Measurements from ENCODE around the gene ATXN1. TPM values are rescaled to one million over a fixed set of nuclear protein-coding genes. Genes with fewer than 3 reads are reported as not detected.

Gene ATXN1
- polyA plus RNA-seq, 1 of the 3 experiments (the other 2 are of a cell fraction) = 7.9 TPM

DNA sequence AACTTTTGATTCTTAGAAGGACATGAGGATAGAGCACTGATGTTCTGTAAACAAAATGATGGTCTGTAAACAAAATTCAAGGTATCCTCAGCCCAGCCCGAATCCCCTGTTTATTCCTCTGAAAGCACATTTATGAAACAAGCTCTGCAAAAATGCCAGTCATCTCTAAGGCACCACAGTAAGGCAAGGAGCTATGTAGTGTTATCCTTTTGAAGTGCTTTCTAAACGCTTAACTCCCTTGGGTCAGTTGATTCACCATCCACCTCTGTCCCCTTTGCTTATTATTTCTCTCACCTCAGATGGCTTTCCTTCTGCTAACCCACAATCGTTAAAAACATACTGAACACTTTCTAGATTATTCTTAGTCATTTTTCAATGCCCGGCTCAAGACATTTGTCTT lies 93.8 kb downstream of the ATXN1 start:
- H3K27me3 ChIP-seq (ENCODE audit: insufficient read depth) = no peaks in the 10 kb centered on the region
- no peak overlapping the region for H3K9ac ChIP-seq
- TF ChIP-seq MEF2A (IDR thresholded peaks at IDR 0.05; ENCODE audit: borderline replicate concordance, low read depth) = no peak
- TF ChIP-seq RCOR1 (IDR thresholded peaks at IDR 0.05; ENCODE audit: low read length) = no peak
- no peak for TF ChIP-seq FOXJ3 (CRISPR knock-in tag; IDR thresholded peaks at IDR 0.05)
- no peak for TF ChIP-seq CHD2 (IDR thresholded peaks at IDR 0.05; ENCODE audit: low read length, partially characterized antibody)
- TF ChIP-seq, protein P1, sequence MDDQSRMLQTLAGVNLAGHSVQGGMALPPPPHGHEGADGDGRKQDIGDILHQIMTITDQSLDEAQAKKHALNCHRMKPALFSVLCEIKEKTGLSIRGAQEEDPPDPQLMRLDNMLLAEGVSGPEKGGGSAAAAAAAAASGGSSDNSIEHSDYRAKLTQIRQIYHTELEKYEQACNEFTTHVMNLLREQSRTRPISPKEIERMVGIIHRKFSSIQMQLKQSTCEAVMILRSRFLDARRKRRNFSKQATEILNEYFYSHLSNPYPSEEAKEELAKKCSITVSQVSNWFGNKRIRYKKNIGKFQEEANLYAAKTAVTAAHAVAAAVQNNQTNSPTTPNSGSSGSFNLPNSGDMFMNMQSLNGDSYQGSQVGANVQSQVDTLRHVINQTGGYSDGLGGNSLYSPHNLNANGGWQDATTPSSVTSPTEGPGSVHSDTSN (IDR thresholded peaks at IDR 0.05) = no peak
- no peak for TF ChIP-seq GATA2 (CRISPR knock-in tag; IDR thresholded peaks at IDR 0.05)
- TF ChIP-seq GABPA (IDR thresholded peaks at IDR 0.05; ENCODE audit: low read depth) = no peak
- TF ChIP-seq EP300 (IDR thresholded peaks at IDR 0.05; ENCODE audit: borderline replicate concordance in 1 of 2, low read depth in 1 of 2, low read length in 1 of 2) = no peak
- TF ChIP-seq, protein P2, sequence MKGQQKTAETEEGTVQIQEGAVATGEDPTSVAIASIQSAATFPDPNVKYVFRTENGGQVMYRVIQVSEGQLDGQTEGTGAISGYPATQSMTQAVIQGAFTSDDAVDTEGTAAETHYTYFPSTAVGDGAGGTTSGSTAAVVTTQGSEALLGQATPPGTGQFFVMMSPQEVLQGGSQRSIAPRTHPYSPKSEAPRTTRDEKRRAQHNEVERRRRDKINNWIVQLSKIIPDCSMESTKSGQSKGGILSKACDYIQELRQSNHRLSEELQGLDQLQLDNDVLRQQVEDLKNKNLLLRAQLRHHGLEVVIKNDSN (IDR thresholded peaks at IDR 0.05; ENCODE audit: borderline replicate concordance, low read depth) = no peak
- TF ChIP-seq FOXM1 (IDR thresholded peaks at IDR 0.05; ENCODE audit: low read depth) = no peak
- TF ChIP-seq, protein P3, sequence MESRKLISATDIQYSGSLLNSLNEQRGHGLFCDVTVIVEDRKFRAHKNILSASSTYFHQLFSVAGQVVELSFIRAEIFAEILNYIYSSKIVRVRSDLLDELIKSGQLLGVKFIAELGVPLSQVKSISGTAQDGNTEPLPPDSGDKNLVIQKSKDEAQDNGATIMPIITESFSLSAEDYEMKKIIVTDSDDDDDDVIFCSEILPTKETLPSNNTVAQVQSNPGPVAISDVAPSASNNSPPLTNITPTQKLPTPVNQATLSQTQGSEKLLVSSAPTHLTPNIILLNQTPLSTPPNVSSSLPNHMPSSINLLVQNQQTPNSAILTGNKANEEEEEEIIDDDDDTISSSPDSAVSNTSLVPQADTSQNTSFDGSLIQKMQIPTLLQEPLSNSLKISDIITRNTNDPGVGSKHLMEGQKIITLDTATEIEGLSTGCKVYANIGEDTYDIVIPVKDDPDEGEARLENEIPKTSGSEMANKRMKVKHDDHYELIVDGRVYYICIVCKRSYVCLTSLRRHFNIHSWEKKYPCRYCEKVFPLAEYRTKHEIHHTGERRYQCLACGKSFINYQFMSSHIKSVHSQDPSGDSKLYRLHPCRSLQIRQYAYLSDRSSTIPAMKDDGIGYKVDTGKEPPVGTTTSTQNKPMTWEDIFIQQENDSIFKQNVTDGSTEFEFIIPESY (IDR thresholded peaks at IDR 0.05; ENCODE audit: borderline replicate concordance, low read depth) = no peak
- no peak for TF ChIP-seq RAD21 (IDR thresholded peaks at IDR 0.05; ENCODE audit: low read length)
- no peak for TF ChIP-seq NRF1 (IDR thresholded peaks at IDR 0.05; ENCODE audit: low read depth, low read length)
- peaks cover 56% of the 10 kb centered on the region for H3K79me2 ChIP-seq (ENCODE audit: insufficient read depth)
- ChIA-PET POLR2A (no interaction called here), CTCF (no interaction called here)
- H3K9me3 ChIP-seq = no peaks in the 10 kb centered on the region
- H3K4me2 ChIP-seq = no peak overlapping the region
- 0 out of 2 replicates have a peak, but pooled peaks cover 2% of the 10 kb centered on the region for H4K20me1 ChIP-seq (ENCODE audit: insufficient read depth)
- H3F3A ChIP-seq (replicated peaks; ENCODE audit: insufficient read depth) = peaks cover 18% of the 10 kb centered on the region
- H3K4me3 ChIP-seq (ENCODE audit: low read depth in 2 of 2, low read length in 1 of 2) = no peak overlapping the region
- 86% methylated on average over 4 of the region's 4 CpGs for WGBS (ENCODE audit: low lambda C conversion rate)
- no peaks in the 10 kb centered on the region for H3K9me2 ChIP-seq
- H3K27ac ChIP-seq (ENCODE audit: low read depth in 2 of 2, low read length in 1 of 2) = no peak overlapping the region
- H3K36me3 ChIP-seq (replicated peaks in 1 of 2; ENCODE audit: control insufficient read depth in 1 of 2, insufficient read depth in 2 of 2, low read length in 1 of 2) = peaks cover 0 to 9% of the 10 kb centered on the region in 2 experiments
- H3K4me1 ChIP-seq (ENCODE audit: control insufficient read depth in 1 of 2, insufficient read depth in 2 of 2, low read depth in 1 of 2, low read length in 1 of 2) = peaks cover 0 to 15% of the 10 kb centered on the region in 2 experiments; a peak in 3 of 4 replicates
- no peak for DNase-seq
- H2AFZ ChIP-seq (ENCODE audit: low read depth) = no peak overlapping the region

DNA sequence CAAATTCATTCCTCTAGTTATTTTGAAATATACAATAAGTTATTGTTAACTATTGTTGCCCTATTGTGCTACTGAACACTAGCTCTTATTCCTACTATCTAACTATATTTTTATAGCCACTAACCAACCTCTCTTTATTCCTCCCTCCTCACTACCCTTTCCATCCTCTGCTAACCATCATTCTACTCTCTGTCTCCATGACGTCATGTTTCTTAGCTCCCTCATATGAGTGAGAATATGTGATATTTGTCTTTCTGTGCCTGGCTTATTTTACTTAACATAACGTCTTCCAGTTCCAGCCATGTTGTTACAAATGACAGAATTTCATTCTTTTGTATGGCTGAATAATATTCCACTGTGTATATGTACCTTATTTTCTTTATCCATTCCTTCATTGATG lies 95.3 kb downstream of the ATXN1 start:
- DNase-seq = no peak
- Histone ChIP-seq H3K4me2 (no peak overlapping the region), H3K4me3 (ENCODE audit: low read depth in 2 of 2, low read length in 1 of 2) (no peak overlapping the region), H3K9me2 (no peaks in the 10 kb centered on the region), H3K9me3 (no peaks in the 10 kb centered on the region), H3K4me1 (ENCODE audit: control insufficient read depth in 1 of 2, insufficient read depth in 2 of 2, low read depth in 1 of 2, low read length in 1 of 2) (peaks cover 0 to 10% of the 10 kb centered on the region in 2 experiments; a peak in 3 of 4 replicates), H2AFZ (ENCODE audit: low read depth) (no peak overlapping the region), H3K9ac (no peak overlapping the region), H3K36me3 (replicated peaks in 1 of 2; ENCODE audit: control insufficient read depth in 1 of 2, insufficient read depth in 2 of 2, low read length in 1 of 2) (peaks cover 0 to 18% of the 10 kb centered on the region in 2 experiments), H3K27me3 (ENCODE audit: insufficient read depth) (no peaks in the 10 kb centered on the region), H3K79me2 (ENCODE audit: insufficient read depth) (peaks cover 43% of the 10 kb centered on the region), H3F3A (replicated peaks; ENCODE audit: insufficient read depth) (peaks cover 18% of the 10 kb centered on the region), H4K20me1 (ENCODE audit: insufficient read depth) (0 out of 2 replicates have a peak, but pooled peaks cover 2% of the 10 kb centered on the region), H3K27ac (ENCODE audit: low read depth in 2 of 2, low read length in 1 of 2) (no peak overlapping the region)
- 92% methylated on average over 2 of the region's 2 CpGs for WGBS (ENCODE audit: low lambda C conversion rate)
- TF ChIP-seq, protein P4, sequence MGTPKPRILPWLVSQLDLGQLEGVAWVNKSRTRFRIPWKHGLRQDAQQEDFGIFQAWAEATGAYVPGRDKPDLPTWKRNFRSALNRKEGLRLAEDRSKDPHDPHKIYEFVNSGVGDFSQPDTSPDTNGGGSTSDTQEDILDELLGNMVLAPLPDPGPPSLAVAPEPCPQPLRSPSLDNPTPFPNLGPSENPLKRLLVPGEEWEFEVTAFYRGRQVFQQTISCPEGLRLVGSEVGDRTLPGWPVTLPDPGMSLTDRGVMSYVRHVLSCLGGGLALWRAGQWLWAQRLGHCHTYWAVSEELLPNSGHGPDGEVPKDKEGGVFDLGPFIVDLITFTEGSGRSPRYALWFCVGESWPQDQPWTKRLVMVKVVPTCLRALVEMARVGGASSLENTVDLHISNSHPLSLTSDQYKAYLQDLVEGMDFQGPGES (IDR thresholded peaks at IDR 0.05; ENCODE audit: low read depth, low read length) = no peak
- TF ChIP-seq, protein P3 (IDR thresholded peaks at IDR 0.05; ENCODE audit: borderline replicate concordance, low read depth) = no peak
- no peak for TF ChIP-seq GATA2 (CRISPR knock-in tag; IDR thresholded peaks at IDR 0.05)
- no peak for TF ChIP-seq TAF1 (IDR thresholded peaks at IDR 0.05; ENCODE audit: borderline replicate concordance, low read depth, low read length)
- no peak for TF ChIP-seq NFIC (IDR thresholded peaks at IDR 0.05; ENCODE audit: borderline replicate concordance)
- no peak for TF ChIP-seq MXI1 (IDR thresholded peaks at IDR 0.05; ENCODE audit: low read depth, low read length)
- no peak for TF ChIP-seq TEAD4 (IDR thresholded peaks at IDR 0.05; ENCODE audit: borderline replicate concordance, insufficient read depth)
- no peak for TF ChIP-seq FOXJ3 (CRISPR knock-in tag; IDR thresholded peaks at IDR 0.05)
- no peak for TF ChIP-seq RFX5 (IDR thresholded peaks at IDR 0.05; ENCODE audit: low read length)
- ChIA-PET POLR2A (no interaction called here), CTCF (no interaction called here)

Measured in SK-N-SH (cell line).